Adrenal gland (tissue), 12 donors: Measurements from ENCODE around the gene CIRBP. TPM values are rescaled to one million over a fixed set of nuclear protein-coding genes. Genes with fewer than 3 reads are reported as not detected.

Source experiments
- DNase-seq, 7 donors: peaks; one replicate each; pipeline ENCODE4 v3.0.0-alpha.2; 2019 to 2020
- H3K27ac ChIP-seq, 5 donors: fragments of 200-600 bp; sonication (generic) in 4 of 5; 1 replicate in 3 of 5; 2 replicates in 2 of 5; pipeline versions ENCODE4 v1.5.1 to v1.8.0; 2016 to 2020; ENCODE audit warnings: mild to moderate bottlenecking in 1 of 5
- H3K27me3 ChIP-seq: fragments of 200-600 bp; 2 replicates; pipeline ENCODE4 v1.8.0; 2021
- H3K36me3 ChIP-seq, 2 donors: fragments of 200-600 bp; replicated peaks in 1 of 2; 1 replicate in 1 of 2; 2 replicates in 1 of 2; pipeline versions ENCODE4 v1.5.1 to v1.8.0; 2018 to 2022
- H3K4me1 ChIP-seq, 2 donors: fragments of 200-600 bp; replicated peaks in 1 of 2; 1 replicate in 1 of 2; 2 replicates in 1 of 2; pipeline versions ENCODE4 v1.5.1 to v1.8.0; 2018 to 2021
- H3K4me3 ChIP-seq, 4 donors: fragments of 200-600 bp; sonication (generic) in 3 of 4; one replicate each; pipeline ENCODE4 v1.5.1; 2016 to 2018
- H3K9me3 ChIP-seq, 3 donors: fragments of 200-600 bp; sonication (generic) in 1 of 3; replicated peaks in 1 of 3; 1 replicate in 2 of 3; 2 replicates in 1 of 3; pipeline versions ENCODE4 v1.5.1 to v1.8.0; 2016 to 2021
- POLR2A ChIP-seq, 2 donors: fragments of 450-650 bp; IDR thresholded peaks; one replicate each; pipeline ENCODE4 v1.6.1; 2017; ENCODE audit warnings: antibody characterized with exemption in 2 of 2, mild to moderate bottlenecking in 2 of 2, moderate library complexity in 1 of 2
- WGBS, 4 donors: extraction: QIAGEN DNeasy Blood & Tissue Kit in 2 of 4; methylation state at CpG; one replicate each; pipeline versions ENCODE4 v1.1.5 to v1.1.7; 2013 to 2017; 5-methylcytosine and 5-hydroxymethylcytosine counted together
- intact Hi-C, 2 donors: fragments of 100-400 bp; cut with DNase I; formaldehyde crosslinking; loops; one replicate each; pipeline versions ENCODE4 v1.14.1 to v1.15.0; 2022 to 2023
- polyA plus RNA-seq, 3 donors: library from polyadenylated mRNA; stranded (reverse); fragments of 200-250 nt in 2 of 3; fragments of 350-450 nt in 1 of 3; fragmentation: Illumina TruSeq in 1 of 3; extraction: RNeasy Lipid Tissue Mini Kit (QIAGEN cat#74804) in 1 of 3; gene quantifications; one replicate each; pipeline ENCODE4 v1.2.3, GENCODE V29; 2013 to 2014
- total RNA-seq, 9 donors: library from RNA; depleted of rRNA in 4 of 9; stranded (reverse); fragments of >200 nt in 4 of 9; fragments of 120-200 nt in 1 of 9; fragmentation: NEBNext Ultra II Directional in 1 of 9; extraction: Animal tissue kit (Norgen Biotek cat#: 25700) in 1 of 9; gene quantifications; one replicate each; pipeline versions ENCODE4 v1.1.0 to v1.2.4, GENCODE V29; 2013 to 2023
- TF ChIP-seq, protein P1 (sequence below), 6 experiments: fragments of 450-650 bp in 4 of 6; fragments of 200-600 bp in 2 of 6; sonication (generic) in 1 of 6; IDR thresholded peaks; 1 replicate in 5 of 6; 2 replicates in 1 of 6; pipeline versions ENCODE4 v1.5.1 to v1.8.0; 2016 to 2021; ENCODE audit warnings: antibody characterized with exemption in 6 of 6, mild to moderate bottlenecking in 2 of 6, moderate library complexity in 1 of 6
- donor health status: healthy with polysubstance abuse.
- donor health status: Bipolar disorder and iron deficiency.
- donor health status: DM: yes; HTN: yes; CAD: no.
- donor health status: DM: no; HTN: no; CAD: no.
- donor health status: DM: no; HTN: no; CAD: no.
- donor health status: DM: yes; HTN: yes; CAD: no.

The CIRBP gene
- total and polyA plus RNA-seq, 12 donors: 317 to 1,164 (median 685) TPM

DNA sequence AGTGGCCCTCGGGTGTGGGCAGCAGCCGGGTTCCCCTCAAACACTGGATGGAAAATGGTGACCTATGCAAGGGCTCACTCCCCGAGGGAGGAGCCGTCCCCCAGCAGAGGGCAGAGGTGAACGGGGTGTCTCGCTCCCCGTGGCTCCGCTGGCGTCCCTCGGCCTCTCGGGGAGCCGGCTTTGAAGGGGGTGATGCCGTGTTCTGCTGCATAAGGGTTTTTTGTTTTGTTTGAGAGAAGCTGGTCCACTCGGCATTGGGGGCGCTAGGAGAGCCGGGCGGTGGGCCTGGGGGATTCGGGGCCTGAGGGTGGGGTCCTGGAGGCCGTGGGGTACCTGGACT, 20.5 kb downstream of the CIRBP start:
- TF ChIP-seq, protein P1, sequence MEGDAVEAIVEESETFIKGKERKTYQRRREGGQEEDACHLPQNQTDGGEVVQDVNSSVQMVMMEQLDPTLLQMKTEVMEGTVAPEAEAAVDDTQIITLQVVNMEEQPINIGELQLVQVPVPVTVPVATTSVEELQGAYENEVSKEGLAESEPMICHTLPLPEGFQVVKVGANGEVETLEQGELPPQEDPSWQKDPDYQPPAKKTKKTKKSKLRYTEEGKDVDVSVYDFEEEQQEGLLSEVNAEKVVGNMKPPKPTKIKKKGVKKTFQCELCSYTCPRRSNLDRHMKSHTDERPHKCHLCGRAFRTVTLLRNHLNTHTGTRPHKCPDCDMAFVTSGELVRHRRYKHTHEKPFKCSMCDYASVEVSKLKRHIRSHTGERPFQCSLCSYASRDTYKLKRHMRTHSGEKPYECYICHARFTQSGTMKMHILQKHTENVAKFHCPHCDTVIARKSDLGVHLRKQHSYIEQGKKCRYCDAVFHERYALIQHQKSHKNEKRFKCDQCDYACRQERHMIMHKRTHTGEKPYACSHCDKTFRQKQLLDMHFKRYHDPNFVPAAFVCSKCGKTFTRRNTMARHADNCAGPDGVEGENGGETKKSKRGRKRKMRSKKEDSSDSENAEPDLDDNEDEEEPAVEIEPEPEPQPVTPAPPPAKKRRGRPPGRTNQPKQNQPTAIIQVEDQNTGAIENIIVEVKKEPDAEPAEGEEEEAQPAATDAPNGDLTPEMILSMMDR (IDR thresholded peaks at IDR 0.05): no peak
- no peaks in the 10 kb centered on the region for H3K4me1 ChIP-seq
- no peaks in the 10 kb centered on the region for H3K9me3 ChIP-seq
- H3K4me3 ChIP-seq: no peak overlapping the region
- H3K36me3 ChIP-seq: no peaks in the 10 kb centered on the region
- no peak for DNase-seq
- H3K27ac ChIP-seq: no peak overlapping the region
- 64 to 93% (median 80%) methylated on average over 5 to 19 of the region's 19 CpGs for WGBS, 4 donors
- intact Hi-C loops: loop anchor here (10.0 kb wide), 2 partner anchors 95 to 225 kb away; partner anchors contain the start of genes ADAMTSL5 (in 1 of the 2) and NDUFS7 (in 1 of the 2)
- peaks cover 64% of the 10 kb centered on the region for H3K27me3 ChIP-seq

DNA sequence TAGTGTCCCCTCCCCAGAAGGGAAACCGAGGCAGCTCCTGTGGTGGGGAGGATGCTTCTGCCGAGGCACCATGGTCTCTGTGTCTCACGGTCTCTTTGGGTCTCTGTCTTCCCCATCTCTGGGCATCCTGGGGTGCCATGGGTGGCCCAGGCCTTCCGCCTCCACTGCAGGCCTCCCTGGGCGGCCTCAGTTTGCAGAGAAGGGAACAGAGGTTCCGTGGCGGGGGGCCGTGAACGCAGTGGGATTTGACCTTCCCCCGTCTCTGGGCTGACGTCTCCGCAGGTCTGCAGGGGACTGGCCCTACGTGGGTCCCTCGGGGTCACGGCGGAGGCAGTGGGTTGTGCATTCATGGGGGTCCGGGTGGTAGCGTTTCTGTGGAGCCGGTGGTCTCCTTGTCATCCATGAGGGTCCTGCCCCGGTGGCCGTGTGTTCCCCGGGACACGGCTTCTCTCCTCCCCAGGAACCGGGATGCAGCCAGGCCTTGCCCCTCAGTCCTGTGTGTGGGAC, 21.1 kb downstream of the CIRBP start:
- 63 to 90% (median 84%) methylated on average over 2 to 24 of the region's 24 CpGs for WGBS, 4 donors

DNA sequence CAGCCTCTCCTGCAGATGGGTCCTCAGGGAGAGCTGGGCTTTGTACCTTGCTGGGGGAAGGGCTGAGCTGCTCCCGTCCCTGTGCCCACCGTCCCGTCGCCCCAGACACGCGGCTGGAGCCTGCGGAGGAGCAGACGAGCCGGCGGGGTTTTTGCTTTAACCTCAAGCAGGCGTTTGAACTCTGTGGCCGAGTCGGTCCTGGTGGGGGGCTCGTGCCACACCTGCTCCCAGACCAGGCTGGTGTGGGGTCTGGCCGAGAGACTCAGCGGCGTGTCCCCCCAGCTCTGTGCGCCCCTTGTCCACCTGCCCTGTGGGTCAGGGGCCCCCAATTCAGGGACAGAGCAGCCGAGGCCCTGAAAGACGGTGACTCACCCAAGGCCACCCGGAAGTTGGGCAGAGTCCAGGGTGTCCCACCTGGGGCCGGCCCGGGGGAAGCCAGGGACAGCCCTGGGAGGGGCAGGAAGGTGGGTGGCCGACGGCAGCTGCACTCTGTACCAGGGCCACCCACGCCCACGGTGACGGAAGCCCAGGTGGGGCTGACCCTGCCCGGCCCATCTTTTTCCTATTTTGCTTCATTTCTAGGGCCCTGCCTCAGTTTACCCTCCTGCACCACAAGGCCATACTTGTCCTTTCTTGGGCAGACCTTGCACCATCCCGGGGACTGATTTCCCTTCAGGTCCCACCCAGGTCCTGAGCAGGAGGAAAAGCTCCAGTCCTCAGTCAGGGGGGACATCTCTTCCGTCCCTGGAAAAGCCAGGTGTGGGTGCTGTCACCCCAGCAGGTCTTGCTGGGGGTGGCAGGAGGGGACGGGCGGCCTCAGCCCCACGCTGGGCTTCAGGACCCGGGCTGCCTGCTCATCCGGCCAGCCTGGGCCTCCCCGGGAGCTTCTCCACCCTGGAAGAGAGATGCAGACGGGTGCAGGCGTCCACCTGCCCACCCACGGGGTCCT, 21.8 kb downstream of the CIRBP start:
- Histone ChIP-seq H3K27ac (no peak overlapping the region), H3K36me3 (no peaks in the 10 kb centered on the region), H3K4me3 (no peak overlapping the region), H3K9me3 (no peaks in the 10 kb centered on the region), H3K4me1 (peaks cover 0 to 3% of the 10 kb centered on the region in 2 donors), H3K27me3 (peaks cover 59% of the 10 kb centered on the region)
- TF ChIP-seq, protein P1 (IDR thresholded peaks at IDR 0.05): no peak
- no peak for TF ChIP-seq POLR2A (IDR thresholded peaks at IDR 0.05)
- WGBS, 4 donors: 61 to 76% (median 65%) methylated on average over 20 to 40 of the region's 40 CpGs
- intact Hi-C loops: no loop called here
- DNase-seq: no peak

More for the DNA sequence above, 21.1 kb downstream of the CIRBP start:
- H3K4me1 ChIP-seq: no peaks in the 10 kb centered on the region
- peaks cover 62% of the 10 kb centered on the region for H3K27me3 ChIP-seq
- H3K27ac ChIP-seq: no peak overlapping the region
- intact Hi-C loops: no loop called here
- no peaks in the 10 kb centered on the region for H3K9me3 ChIP-seq
- no peak overlapping the region for H3K4me3 ChIP-seq
- TF ChIP-seq POLR2A (IDR thresholded peaks at IDR 0.05): no peak
- TF ChIP-seq, protein P1 (IDR thresholded peaks at IDR 0.05): no peak
- DNase-seq: no peak
- no peaks in the 10 kb centered on the region for H3K36me3 ChIP-seq

DNA sequence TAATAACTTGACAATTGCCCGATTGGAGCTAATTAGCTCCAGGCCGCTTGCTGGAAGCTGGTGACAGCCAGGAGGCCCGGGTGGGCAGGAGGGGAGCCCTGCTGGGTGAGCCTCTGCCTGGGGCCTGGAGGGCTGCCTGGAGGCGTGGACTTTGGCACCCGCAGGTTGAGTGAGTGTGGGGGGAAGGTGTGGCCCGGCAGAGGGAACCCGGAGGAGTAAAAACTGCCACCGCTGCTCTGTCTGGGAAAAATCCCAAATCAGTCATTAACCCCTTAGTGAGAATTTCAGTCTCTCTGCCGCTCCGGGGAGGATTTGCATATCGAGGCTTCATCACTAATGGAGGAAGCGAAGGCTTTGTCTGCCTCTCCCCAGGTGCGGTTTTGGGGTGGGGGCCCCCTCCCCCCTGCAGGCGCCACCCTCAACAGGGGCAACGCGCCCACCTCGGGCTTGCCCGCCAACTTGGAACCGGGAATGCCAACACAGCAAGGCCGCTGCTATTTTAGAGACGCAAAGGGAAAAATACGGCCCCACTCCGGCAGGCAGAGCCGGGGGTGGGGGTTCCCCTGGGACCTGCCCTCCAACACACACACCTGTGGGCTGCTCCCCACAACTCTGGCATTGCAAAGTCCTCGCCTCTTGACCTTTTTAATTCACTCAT, 22.8 kb downstream of the CIRBP start:
- 38 to 66% (median 57%) methylated on average over 12 to 25 of the region's 25 CpGs for WGBS, 4 donors
- intact Hi-C loops: no loop called here

More for the DNA sequence above, 22.8 kb downstream of the CIRBP start:
- Histone ChIP-seq H3K36me3 (no peaks in the 10 kb centered on the region), H3K27ac (no peak overlapping the region), H3K9me3 (no peaks in the 10 kb centered on the region), H3K27me3 (peaks cover 53% of the 10 kb centered on the region), H3K4me3 (no peak overlapping the region), H3K4me1 (peaks cover 0 to 3% of the 10 kb centered on the region in 2 donors)
- no peak for DNase-seq
- TF ChIP-seq, protein P1 (IDR thresholded peaks at IDR 0.05): no peak
- TF ChIP-seq POLR2A (IDR thresholded peaks at IDR 0.05): no peak
